Activated T-cell treated with anti-CD3 and anti-CD28 coated beads, Interleukin-2, amount 50 U/mL, for 1 hour (primary cell): ENCODE measurements around the gene PSMD3.
"Not testable (repeated sequence)": the region's sequence is repeated elsewhere in the genome, so short reads cannot be mapped to it uniquely, and the experiment has no call there.

Source experiments
- DNase-seq: peaks from one replicate; pipeline ENCODE4 v3.0.0-alpha.2; 2020

Gene PSMD3

GRCh38 chr17:39980351-39981206 lies at the start of gene PSMD3:
PSMD3 (plus strand) TSS chr17:39980807; CDS start chr17:39980971, 164 bp downstream.
- DNase-seq = peak; percentile 96

- no peak for DNase-seq
These were observed 46.7 kb upstream of the PSMD3 start for GRCh38 chr17:39933912-39934311.

GRCh38 chr17:39934324-39934723 lies 46.3 kb upstream of the PSMD3 start:
- no peak for DNase-seq

GRCh38 chr17:39935909-39936308 lies 44.7 kb upstream of the PSMD3 start:
- no peak for DNase-seq

DNA sequence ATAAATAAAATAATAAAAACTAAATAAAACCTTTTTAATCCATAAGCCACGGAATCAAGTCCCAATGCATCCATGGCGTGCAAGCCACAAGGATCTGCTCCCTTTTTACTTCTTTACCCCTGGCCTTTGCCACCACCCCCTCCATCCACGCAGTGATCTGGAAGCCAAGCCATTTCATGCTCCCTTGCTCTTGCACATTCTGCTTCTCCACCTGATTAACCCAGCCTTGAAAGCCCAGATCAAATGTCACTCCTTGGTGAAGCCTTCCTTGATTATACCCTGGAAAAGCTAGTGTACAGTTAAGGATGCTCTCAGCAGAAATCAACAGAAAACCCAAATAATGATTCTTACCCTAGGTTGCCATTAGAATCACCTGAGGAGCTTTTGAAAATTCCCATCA lies 43.2 kb upstream of the PSMD3 start:
- no peak for DNase-seq

GRCh38 chr17:39938140-39938869 lies 42.3 kb upstream of the PSMD3 start:
- no peak for DNase-seq

- no peak for DNase-seq
These were observed 41.5 kb upstream of the PSMD3 start for GRCh38 chr17:39939106-39939505.

- no peak for DNase-seq
These were observed 40.8 kb upstream of the PSMD3 start for GRCh38 chr17:39939588-39940419.

- DNase-seq = no peak
These were observed 36.8 kb upstream of the PSMD3 start for GRCh38 chr17:39943702-39944392.

- DNase-seq = no peak
These were observed 36.3 kb upstream of the PSMD3 start for GRCh38 chr17:39944393-39944711.

GRCh38 chr17:39946551-39947330 lies 33.9 kb upstream of the PSMD3 start:
- DNase-seq = no peak

- DNase-seq = not testable (repeated sequence)
These were observed 32.1 kb upstream of the PSMD3 start for GRCh38 chr17:39948489-39948828.

GRCh38 chr17:39949028-39949427 lies 31.6 kb upstream of the PSMD3 start:
- DNase-seq = no peak

DNA sequence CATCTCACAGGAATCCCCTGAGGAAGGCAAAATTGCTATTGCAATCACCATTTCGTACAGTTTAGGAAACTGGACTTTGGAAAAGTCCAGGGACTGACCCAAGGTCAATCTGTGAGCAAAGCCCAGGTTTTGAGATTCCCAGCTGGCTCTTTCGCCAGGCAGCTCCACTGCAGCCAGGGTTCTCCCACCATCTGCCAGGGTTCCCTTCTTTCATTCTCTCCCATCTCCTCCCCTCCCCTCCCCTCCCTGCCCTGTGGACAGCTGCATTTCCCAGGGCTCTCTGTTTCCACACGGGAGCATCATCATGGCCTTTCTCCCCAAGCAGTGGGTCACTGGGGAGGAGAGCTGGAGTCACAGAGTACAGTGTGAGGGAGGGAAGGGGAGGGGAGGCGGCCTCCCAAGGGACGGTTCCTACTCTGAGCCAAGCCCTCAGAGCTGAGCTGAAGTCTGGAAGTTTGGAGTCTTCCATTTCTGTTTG lies 29.7 kb upstream of the PSMD3 start:
- no peak for DNase-seq

- no peak for DNase-seq
These were observed 28.5 kb upstream of the PSMD3 start for GRCh38 chr17:39951924-39952679.

- peak; percentile 93 for DNase-seq
These were observed 27.7 kb upstream of the PSMD3 start for GRCh38 chr17:39952680-39953470.

GRCh38 chr17:39953471-39953888 lies 27.1 kb upstream of the PSMD3 start:
- DNase-seq = no peak

GRCh38 chr17:39954876-39955275 lies 25.7 kb upstream of the PSMD3 start:
- no peak for DNase-seq

GRCh38 chr17:39955726-39956225 lies 24.8 kb upstream of the PSMD3 start:
- DNase-seq = no peak

GRCh38 chr17:39960524-39961041 lies 20.0 kb upstream of the PSMD3 start:
- no peak for DNase-seq
